GM19025 (cell line): ENCODE data around the gene CAMK2N2.
A peak's percentile ranks its signal among the peaks of the same experiment; 100 is the strongest.

Source experiments
- ATAC-seq: cut with Tn5 transposase; IDR thresholded peaks from one replicate; pipeline ENCODE4 v1.9.1; 2021; ENCODE audit warnings: mild to moderate bottlenecking, low read depth, moderate library complexity; ENCODE audit not compliant: unreplicated experiment

CAMK2N2 gene

GRCh38 chr3:184261270-184261853, at the start of gene CAMK2N2:
Gene CAMK2N2 (minus strand): TSS chr3:184261553. CDS start chr3:184261285, 268 bp downstream.
- no peak for ATAC-seq

DNA sequence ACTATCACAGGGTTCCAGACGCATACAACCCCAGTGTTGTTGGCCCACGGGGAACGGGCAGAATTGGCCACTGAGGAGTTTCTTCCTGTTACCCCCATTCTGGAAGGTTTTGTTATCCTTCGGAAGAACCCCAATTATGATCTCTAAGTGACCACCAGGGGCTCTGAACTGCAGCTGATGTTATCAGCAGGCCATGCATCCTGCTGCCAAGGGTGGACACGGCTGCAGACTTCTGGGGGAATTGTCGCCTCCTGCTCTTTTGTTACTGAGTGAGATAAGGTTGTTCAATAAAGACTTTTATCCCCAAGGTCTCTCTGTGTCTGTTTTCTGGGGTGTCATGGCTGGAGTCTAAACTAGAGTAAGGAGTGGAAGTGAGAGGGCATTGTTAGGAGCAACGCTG, 47.4 kb upstream of the CAMK2N2 start:
- ATAC-seq, result no peak

- no peak for ATAC-seq
These were observed 46.6 kb upstream of the CAMK2N2 start for GRCh38 chr3:184307915-184308314.

DNA sequence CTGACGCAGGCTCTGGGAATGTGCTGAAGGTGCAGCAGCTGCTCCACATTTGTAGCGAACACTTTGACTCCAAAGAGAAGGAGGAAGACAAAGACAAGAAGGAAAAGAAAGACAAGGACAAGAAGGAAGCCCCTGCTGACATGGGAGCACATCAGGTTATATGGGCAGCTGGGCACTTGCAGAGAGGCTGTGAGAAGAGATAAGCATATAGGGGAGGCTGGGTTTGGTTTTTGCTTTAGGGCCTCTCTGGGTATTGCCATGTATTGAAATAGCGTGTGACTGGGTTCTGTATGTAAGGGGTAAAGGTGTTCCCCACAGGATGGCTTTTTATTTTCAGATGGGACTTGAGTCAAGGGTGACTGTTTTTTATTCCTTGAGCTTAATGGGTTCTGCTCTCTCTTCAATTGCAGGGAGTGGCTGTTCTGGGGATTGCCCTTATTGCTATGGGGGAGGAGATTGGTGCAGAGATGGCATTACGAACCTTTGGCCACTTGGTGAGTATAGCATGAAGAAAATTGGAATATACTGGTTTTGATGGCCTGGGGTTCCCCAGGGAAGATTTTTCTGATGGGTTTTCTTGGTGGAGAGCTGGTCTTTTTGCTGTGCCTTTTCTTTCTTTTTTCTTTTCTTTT, 45.1 kb upstream of the CAMK2N2 start:
- no peak for ATAC-seq

GRCh38 chr3:184305577-184305976, 44.2 kb upstream of the CAMK2N2 start:
- ATAC-seq, result no peak

DNA sequence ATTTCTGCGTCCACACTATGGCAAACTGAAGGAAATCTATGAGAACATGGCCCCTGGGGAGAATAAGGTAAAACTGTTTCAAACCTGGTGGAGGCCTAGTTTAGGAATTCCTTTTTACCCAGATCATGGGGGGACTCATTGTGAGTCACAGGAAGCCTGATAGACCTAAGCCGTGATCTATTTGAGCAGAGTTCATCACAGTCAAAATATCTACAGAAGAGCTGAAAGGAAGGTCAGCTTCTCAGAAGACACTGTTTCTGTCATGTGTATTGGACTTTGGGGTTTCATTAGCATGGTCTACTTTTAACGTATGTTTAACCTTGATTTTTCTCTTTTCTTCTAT, 39.0 kb upstream of the CAMK2N2 start:
- ATAC-seq, result no peak

DNA sequence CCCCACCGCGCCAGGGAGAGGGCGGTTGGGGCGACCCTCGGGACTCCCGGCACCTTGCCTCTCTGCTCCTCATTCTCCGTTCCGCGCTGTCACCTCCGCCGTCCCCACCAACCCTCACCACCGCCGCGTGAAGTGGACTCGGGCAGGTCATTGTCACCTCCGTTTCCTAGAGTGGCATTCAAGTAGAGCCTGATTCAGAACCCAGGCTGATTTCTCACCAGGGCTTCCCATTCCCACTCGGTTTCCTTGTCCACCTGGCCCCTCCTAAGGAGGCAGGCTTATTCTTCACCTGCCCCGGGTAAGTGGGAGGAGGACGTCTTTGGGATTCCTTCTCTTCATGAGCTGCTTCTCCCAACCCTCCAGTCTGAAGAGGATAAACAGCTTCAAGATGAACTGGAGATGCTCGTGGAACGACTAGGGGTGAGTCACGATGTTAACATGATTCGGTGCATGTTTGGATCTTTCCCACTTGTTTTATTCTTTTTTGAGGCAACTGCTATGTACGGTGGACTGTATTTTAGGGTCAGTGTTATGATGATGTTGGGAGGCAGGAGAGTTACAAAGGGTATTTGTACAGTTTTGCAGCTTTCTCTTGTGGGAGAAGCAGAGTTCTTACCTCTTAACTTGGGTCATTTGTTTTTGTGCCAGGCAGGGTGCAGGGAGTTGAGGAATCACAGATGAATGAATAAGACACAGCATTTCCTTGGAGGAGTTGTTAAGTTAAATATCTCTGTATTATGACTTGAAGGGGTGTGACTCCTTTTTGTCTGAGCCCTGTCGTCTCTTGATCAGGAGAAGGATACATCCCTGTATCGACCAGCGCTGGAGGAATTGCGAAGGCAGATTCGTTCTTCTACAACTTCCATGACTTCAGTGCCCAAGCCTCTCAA, 38.4 kb upstream of the CAMK2N2 start:
- ATAC-seq, result no peak

DNA sequence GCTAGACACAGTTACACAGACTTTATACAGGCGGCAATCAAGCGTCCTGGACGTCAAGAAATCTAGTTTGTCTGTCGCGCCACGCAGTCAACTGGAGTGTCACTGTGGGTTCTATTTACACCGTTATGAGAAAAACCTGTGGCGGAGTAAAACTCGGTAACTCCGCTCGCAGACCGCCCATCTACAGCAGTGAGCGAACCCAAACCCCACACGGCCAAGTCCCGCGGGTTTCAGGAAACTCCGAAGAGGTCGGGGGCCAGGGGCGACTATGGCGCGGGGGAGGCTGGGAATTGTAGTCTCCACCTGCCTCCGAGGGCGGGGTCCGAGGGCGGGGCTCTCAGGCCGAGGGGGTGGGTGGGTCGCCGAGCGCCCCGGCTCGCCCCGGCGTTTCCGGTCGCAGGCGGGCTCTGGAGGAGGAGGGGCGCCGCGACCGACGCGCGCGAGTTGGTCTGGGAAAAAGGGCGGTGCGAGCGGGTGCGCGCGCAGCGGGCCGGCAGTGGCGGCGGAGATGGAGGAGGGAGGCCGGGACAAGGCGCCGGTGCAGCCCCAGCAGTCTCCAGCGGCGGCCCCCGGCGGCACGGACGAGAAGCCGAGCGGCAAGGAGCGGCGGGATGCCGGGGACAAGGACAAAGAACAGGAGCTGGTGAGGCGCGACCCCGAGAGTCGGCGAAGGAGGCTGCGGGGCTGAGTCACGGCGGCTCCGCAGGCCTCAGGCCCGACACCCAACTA, 37.6 kb upstream of the CAMK2N2 start, which contains the start of gene PSMD2:
TSS of gene PSMD2 (plus strand) at position 483 of the 729 bp plus-strand sequence. CDS start at position 509, 26 bp downstream.
- ATAC-seq, result peak; percentile 91

DNA sequence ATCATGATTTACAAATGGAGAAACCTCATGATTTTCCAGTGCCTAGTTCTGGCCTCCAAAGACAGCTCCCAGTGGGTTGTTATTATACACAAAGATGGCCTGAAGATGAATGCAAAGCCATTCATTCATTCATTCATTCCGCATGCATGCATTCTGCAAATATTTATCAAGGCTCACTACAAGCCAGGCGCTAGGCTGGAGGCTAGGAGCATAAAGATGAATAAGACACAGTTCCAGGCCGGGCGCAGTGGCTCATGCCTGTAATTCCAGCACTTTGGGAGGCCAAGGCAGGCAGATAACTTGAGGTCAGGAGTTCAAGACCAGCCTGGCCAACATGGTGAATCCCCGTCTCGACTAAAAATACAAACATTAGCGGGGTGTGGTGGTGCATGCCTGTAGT, 35.3 kb upstream of the CAMK2N2 start:
- no peak for ATAC-seq

GRCh38 chr3:184295771-184296170, 34.4 kb upstream of the CAMK2N2 start:
- no peak for ATAC-seq

- no peak for ATAC-seq
These were observed 30.5 kb upstream of the CAMK2N2 start for GRCh38 chr3:184291738-184292445.

DNA sequence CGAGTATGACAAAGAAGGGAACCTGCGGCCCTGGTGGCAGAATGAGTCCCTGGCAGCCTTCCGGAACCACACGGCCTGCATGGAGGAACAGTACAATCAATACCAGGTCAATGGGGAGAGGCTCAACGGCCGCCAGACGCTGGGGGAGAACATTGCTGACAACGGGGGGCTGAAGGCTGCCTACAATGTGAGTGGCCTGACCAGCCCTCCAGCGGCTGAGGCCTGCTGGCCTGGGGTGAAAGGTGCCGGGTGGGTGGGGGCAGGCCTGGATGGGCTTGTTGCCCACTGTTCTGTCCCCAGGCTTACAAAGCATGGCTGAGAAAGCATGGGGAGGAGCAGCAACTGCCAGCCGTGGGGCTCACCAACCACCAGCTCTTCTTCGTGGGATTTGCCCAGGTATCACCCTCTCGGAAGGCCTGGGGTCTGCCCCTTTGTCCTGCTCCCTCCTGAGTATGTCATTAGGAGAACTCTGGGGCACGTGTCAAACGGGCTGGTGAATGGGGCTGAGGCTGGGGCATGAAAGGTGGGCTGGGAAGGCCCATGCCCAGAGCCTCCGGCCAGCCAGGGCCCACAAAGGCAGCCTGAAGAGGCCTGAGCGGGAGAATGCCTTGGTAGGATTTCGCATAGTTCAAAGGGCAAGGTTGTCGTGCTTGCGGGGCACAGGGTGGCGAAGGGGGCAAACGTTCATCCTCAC, 29.8 kb upstream of the CAMK2N2 start:
- ATAC-seq, result no peak

GRCh38 chr3:184290331-184290730, 29.0 kb upstream of the CAMK2N2 start:
- ATAC-seq, result no peak

- no peak for ATAC-seq
These were observed 28.1 kb upstream of the CAMK2N2 start for GRCh38 chr3:184289426-184289938.

DNA sequence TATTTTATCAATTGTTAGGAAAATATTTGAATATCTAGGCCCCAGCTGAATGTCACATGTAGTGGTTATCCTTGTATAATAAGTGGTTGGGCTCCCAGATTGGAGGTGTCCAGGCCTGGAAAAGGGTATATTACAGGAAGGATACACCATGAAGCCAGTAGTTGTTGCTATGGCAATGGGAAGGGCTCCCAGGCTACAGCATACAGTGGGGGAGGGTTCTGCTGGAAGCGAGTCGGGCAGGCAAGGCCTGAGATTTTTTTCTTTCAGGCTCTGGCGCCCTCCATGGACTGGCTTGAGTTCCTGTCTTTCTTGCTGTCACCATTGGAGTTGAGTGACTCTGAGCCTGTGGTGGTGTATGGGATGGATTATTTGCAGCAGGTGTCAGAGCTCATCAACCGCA, 23.3 kb upstream of the CAMK2N2 start:
- no peak for ATAC-seq

DNA sequence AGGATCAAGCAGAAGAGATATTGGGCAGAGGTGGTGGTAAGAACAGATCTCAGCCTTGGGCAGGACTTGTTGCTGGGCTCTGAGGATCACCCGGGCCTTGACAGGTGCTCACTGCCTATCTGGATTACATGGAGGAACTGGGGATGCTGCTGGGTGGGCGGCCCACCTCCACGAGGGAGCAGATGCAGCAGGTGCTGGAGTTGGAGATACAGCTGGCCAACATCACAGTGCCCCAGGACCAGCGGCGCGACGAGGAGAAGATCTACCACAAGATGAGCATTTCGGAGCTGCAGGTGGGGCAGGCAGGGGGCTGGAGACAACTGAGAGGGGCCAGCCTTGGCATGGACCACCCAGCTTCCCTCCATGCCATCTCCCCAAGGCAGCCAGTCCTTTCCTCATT, 22.3 kb upstream of the CAMK2N2 start:
- ATAC-seq, result no peak

- no peak for ATAC-seq
These were observed 21.6 kb upstream of the CAMK2N2 start for GRCh38 chr3:184282941-184283340.

DNA sequence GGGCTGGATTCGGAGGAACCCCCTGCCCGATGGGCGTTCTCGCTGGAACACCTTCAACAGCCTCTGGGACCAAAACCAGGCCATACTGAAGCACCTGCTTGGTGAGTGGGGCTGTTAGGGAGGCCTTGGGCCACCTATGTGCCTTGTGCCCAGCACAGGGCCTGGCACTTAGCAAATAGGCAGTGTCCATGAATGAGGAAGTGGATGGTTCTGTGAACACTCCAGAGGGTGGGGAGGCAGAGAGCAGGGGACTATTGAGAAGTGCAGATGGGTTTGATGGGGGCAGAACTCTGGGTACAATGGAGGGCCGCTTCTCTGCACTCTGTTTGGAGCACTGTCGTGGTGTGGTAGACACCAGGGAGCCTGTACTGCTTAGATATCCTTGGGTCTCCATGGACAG, 16.0 kb upstream of the CAMK2N2 start:
- ATAC-seq, result no peak
